HUDEP-2 (cell line): Measurements from ENCODE around the gene DNAJC12.
"Not testable (repeated sequence)": the region's sequence is repeated elsewhere in the genome, so short reads cannot be mapped to it uniquely, and the experiment has no call there.

Experiments
- DNase-seq, 76 experiments: peaks; one replicate each; lab custom pipeline; 2025; ENCODE audit not compliant: unreplicated experiment in 76 of 76; lab: John Stamatoyannopoulos, UW

DNAJC12 gene

DNA sequence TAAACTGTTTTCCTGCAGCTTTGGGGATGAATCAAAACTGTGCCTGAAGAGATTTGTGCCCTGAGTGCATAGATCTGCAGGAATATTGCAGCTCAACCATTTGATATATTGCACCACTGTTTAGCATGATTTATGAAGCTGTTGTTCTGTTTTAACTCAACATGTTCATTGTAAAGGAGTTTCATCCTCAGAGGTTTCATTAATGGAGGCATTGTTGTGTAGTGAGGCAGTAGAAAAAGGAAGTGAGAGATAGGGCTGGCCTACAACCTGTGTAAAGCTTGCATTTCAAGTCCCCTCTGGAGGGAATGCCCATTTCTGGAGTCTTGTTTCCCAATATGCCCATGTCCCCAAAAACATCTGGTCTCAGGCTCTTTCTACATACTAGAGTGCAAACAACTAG, 67.5 kb downstream of the DNAJC12 start:
- DNase-seq: no peak

DNA sequence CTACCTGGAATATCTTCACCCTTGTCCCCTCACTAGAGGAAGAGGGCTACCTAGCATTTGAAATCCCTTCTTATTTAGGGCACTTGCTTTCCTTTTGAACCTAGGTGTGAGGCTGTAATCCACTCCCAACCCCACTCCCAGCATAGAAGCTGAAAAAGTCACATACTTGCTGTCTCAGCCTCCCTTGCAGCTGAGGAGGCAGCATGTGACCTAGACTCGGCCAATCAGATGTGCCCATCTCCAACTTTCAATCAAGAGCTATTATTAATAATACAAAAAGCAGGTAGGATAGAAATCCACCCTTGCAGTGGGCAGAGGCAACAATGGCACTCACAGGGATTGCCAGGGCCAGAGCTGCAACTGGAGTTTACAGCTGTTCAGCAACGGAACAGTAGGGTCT, 70.7 kb downstream of the DNAJC12 start:
- DNase-seq: no peak

DNA sequence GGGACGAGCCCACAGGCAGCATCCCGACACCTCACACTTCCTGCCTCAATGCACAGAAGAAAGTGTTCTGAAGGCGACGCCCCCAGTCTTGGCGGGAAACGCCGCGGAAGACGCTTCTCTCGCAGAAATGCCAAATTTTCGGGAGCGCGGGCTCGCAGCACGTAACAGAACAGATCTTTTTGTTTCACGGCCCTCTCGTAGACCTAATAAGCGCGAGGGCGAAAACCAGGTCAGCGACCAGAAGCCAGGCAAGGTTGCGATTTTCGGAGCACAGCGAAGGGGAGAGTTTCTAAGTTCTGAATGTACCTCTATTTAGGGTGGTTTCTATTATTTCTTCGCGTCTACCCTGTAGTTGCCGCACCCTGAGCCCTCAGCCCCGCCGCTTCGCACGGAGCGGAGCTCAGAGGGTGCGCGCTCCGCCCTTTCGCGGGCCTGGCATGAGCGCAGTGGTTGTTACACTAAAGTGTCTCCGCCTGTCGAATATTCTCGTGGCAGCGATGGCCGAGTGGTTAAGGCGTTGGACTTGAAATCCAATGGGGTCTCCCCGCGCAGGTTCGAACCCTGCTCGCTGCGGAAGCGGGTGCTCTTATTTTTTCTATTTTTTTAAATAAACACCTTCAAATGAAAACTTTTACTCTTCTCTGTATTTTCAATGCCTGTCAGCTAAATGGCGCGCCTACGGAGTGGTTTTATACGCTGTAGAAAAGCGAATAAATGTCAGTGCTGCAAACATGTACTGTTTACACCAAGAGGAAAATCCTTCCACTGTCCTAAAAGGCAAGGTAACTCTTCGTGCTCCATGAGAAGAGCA, 73.8 kb downstream of the DNAJC12 start:
- DNase-seq: peak; percentile 62 to 99 (median 90)

DNA sequence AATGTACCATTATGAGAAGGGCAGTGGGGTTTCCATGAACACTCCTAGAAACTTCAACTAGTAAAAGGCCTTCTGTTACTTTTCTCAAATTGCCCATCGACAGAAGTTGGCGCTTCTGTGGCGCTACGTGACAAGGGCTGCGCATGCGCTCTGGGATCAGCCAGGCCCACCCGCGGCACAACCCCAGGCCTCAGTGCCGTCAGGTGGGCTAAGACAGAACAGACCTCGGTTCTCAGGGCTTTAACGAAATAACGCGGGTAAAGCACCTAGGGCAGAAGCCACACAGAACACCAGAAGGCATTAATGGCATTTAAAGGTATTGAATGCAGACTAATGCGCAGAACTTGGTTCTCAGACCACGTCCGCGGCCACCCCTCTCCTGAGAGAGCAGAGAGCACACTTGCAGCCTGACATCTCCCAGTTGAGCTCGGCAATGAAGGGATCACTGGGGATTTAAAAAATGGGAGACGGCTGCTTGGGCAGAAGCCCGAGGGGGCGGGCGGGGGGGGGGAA, 74.4 kb downstream of the DNAJC12 start:
- peak in 64 of 76 experiments; percentile 10 to 83 (median 50) for DNase-seq

DNA sequence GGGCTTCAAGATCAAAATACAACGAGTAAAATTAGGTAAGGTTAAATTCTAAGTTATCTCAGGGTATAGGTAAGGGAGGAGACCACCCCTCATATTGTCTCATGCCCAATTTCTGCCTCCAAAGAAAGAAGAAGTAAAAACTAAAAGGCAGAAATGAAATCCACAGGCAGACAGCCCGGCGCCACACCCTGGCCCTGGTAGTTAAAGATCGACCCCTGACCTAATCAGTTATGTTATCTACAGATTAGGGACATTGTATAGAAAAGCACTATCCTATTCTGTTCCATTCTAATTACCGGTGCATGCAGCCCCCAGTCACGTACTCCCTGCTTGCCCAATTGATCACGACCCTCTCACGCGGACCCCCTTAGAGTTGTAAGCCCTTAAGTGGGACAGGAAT, 75.4 kb downstream of the DNAJC12 start:
- DNase-seq: not testable (repeated sequence)

DNA sequence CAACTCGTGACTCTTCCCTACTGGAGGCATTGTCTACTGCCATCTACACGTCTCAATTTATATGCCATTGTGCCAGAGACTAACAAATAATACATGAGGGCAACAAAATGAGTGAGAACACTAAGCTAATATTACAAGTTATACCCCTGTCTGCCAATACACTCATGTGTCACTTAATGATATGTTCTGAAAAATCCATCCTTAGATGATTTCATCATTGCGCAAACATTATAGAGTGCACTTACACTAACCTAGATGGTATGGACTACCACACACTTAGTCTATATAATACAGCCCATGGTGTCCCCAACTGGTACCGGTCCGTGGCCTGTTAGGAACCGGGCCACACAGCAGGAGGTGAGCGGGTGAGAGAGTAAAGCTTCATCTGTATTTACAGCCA, 77.7 kb downstream of the DNAJC12 start:
- DNase-seq: no peak
